Stimulated activated CD8-positive, alpha-beta memory T cell treated with anti-CD3 and anti-CD28 coated beads, Interleukin-4, amount 100 ng/mL, for 24 hours (primary cell): Measurements from ENCODE around the gene CCDC142.
"Not testable (repeated sequence)": the region's sequence is repeated elsewhere in the genome, so short reads cannot be mapped to it uniquely, and the experiment has no call there.

Experiments
- DNase-seq: peaks from one replicate; pipeline ENCODE4 v3.0.0-alpha.2; 2020; ENCODE audit warnings: low read depth

CCDC142 gene

GRCh38 chr2:74464406-74464805 lies 18.4 kb downstream of the CCDC142 start:
- no peak for DNase-seq

- DNase-seq: no peak
These were observed 20.1 kb downstream of the CCDC142 start for GRCh38 chr2:74462786-74463105.

- no peak for DNase-seq
These were observed 20.6 kb downstream of the CCDC142 start for GRCh38 chr2:74462054-74462785.

GRCh38 chr2:74461187-74462053 lies 21.4 kb downstream of the CCDC142 start:
- no peak for DNase-seq

- DNase-seq: not testable (repeated sequence)
These were observed 22.6 kb downstream of the CCDC142 start for GRCh38 chr2:74460187-74460586.

- not testable (repeated sequence) for DNase-seq
These were observed 23.2 kb downstream of the CCDC142 start for GRCh38 chr2:74459503-74460118.

- no peak for DNase-seq
These were observed 23.8 kb downstream of the CCDC142 start for GRCh38 chr2:74458938-74459363.

- peak; percentile 98 for DNase-seq
These were observed 24.5 kb downstream of the CCDC142 start, which contains the start of gene WBP1 for GRCh38 chr2:74458132-74458937. WBP1 (plus strand) TSS chr2:74458438; CDS start chr2:74458603, 165 bp downstream.

GRCh38 chr2:74457549-74458131 lies 25.2 kb downstream of the CCDC142 start:
- DNase-seq: peak; percentile 79

- DNase-seq: no peak
These were observed 25.7 kb downstream of the CCDC142 start for GRCh38 chr2:74457129-74457548.

GRCh38 chr2:74454654-74455511 lies 27.9 kb downstream of the CCDC142 start, which contains the start of gene INO80B:
INO80B (plus strand) TSS chr2:74455087; CDS start chr2:74455117, 30 bp downstream.
- DNase-seq: peak; percentile 89

GRCh38 chr2:74450570-74451190 lies 32.1 kb downstream of the CCDC142 start:
- no peak for DNase-seq

- no peak for DNase-seq
These were observed 34.0 kb downstream of the CCDC142 start for GRCh38 chr2:74448771-74449170.

- DNase-seq: no peak
These were observed 35.4 kb downstream of the CCDC142 start for GRCh38 chr2:74447230-74447999.

- no peak for DNase-seq
These were observed 38.1 kb downstream of the CCDC142 start for GRCh38 chr2:74444498-74445318.

- DNase-seq: not testable (repeated sequence)
These were observed 40.1 kb downstream of the CCDC142 start for GRCh38 chr2:74442483-74443297.
